B cell (primary cell): ENCODE results near the gene MYOC.
"Not testable (repeated sequence)": the region's sequence is repeated elsewhere in the genome, so short reads cannot be mapped to it uniquely, and the experiment has no call there.

Experiments
- EZH2 ChIP-seq: IDR thresholded peaks from 2 replicates; pipeline ENCODE4 v1.6.1; 2012; ENCODE audit warnings: borderline replicate concordance, low read depth, mild to moderate bottlenecking, moderate library complexity, low read length; ENCODE audit not compliant: insufficient read depth, poor library complexity, severe bottlenecking
- TF ChIP-seq, protein P1 (sequence below): fragments of 200-600 bp; IDR thresholded peaks from one replicate; pipeline ENCODE4 v1.8.0; 2022; ENCODE audit warnings: antibody characterized with exemption, mild to moderate bottlenecking

DNA sequence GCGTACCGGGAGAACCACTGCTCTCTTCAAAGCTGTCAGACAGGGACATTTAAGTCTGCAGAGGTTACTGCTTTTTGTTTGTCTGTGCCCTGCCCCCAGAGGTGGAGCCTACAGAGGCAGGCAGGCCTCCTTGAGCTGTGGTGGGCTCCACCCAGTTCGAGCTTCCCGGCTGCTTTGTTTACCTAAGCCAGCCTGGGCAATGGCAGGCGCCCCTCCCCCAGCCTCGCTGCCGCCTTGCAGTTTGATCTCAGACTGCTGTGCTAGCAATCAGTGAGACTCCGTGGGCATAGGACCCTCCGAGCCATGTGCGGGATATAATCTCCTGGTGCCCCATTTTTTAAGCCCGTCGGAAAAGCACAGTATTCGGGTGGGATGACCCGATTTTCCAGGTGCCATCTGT, 43.3 kb upstream of the MYOC start:
- TF ChIP-seq, protein P1, sequence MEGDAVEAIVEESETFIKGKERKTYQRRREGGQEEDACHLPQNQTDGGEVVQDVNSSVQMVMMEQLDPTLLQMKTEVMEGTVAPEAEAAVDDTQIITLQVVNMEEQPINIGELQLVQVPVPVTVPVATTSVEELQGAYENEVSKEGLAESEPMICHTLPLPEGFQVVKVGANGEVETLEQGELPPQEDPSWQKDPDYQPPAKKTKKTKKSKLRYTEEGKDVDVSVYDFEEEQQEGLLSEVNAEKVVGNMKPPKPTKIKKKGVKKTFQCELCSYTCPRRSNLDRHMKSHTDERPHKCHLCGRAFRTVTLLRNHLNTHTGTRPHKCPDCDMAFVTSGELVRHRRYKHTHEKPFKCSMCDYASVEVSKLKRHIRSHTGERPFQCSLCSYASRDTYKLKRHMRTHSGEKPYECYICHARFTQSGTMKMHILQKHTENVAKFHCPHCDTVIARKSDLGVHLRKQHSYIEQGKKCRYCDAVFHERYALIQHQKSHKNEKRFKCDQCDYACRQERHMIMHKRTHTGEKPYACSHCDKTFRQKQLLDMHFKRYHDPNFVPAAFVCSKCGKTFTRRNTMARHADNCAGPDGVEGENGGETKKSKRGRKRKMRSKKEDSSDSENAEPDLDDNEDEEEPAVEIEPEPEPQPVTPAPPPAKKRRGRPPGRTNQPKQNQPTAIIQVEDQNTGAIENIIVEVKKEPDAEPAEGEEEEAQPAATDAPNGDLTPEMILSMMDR = not testable (repeated sequence)
- TF ChIP-seq EZH2 = not testable (repeated sequence)
